HepG2 (cell line): ENCODE measurements around the gene MOK. TPM values are rescaled to one million over a fixed set of nuclear protein-coding genes. Genes with fewer than 3 reads are reported as not detected.

Experiments used
- MIER3 ChIP-seq: IDR thresholded peaks from 2 replicates; pipeline ENCODE4 v1.6.1; 2016; ENCODE audit warnings: missing compliant biosample characterization, borderline replicate concordance
- PHF8 ChIP-seq: sonication (generic); formaldehyde crosslinking; IDR thresholded peaks from 2 replicates; pipeline ENCODE4 v1.5.0; 2020; ENCODE audit warnings: missing genetic modification reagents
- SMC3 ChIP-seq: IDR thresholded peaks from 2 replicates; pipeline ENCODE4 v1.6.1; 2011; ENCODE audit warnings: low read length, improper control_type of control experiment
- TARDBP ChIP-seq: sonication (generic); formaldehyde crosslinking; IDR thresholded peaks from 2 replicates; pipeline ENCODE4 v1.8.0; 2022; ENCODE audit warnings: mild to moderate bottlenecking, missing genetic modification reagents
- TBX2 ChIP-seq: sonication (generic); formaldehyde crosslinking; IDR thresholded peaks from 2 replicates; pipeline ENCODE4 v1.5.0; 2020; ENCODE audit warnings: missing genetic modification reagents, mild to moderate bottlenecking, borderline replicate concordance
- ZNF468 ChIP-seq: sonication (generic); formaldehyde crosslinking; IDR thresholded peaks from 2 replicates; pipeline ENCODE4 v1.8.0; 2022; ENCODE audit warnings: mild to moderate bottlenecking, moderate library complexity, missing genetic modification reagents
- ZNF501 ChIP-seq: sonication (generic); formaldehyde crosslinking; IDR thresholded peaks from 2 replicates; pipeline ENCODE4 v1.5.1; 2020; ENCODE audit warnings: mild to moderate bottlenecking, moderate library complexity, missing genetic modification reagents
- polyA plus RNA-seq, 8 experiments: library from polyadenylated mRNA; depleted of rRNA in 3 of 8; stranded (reverse) in 7 of 8; unstranded in 1 of 8; fragments of >200 nt; fragmentation: Illumina TruSeq in 4 of 8; extraction: Trizol in 4 of 8; gene quantifications; 2 replicates each; pipeline versions ENCODE4 v1.2.1 to v1.2.3, GENCODE V29; 2011 to 2016; ENCODE audit warnings: low read depth in 4 of 8, missing spikeins in 1 of 8, mixed read lengths in 1 of 8; ENCODE audit not compliant: insufficient read depth in 1 of 8
- total RNA-seq, 5 experiments: library from RNA; depleted of rRNA; stranded (reverse); fragments of >200 nt; fragmentation: Illumina TruSeq; extraction: Trizol; gene quantifications; 2 replicates each; pipeline ENCODE4 v1.2.3, GENCODE V29; 2016; ENCODE audit warnings: low read depth in 1 of 5
- TF ChIP-seq, protein P1 (sequence below): sonication (generic); formaldehyde crosslinking; IDR thresholded peaks from 2 replicates; pipeline ENCODE4 v1.4.0; 2020; ENCODE audit warnings: missing genetic modification reagents
- TF ChIP-seq, protein P2 (sequence below): sonication (generic); formaldehyde crosslinking; IDR thresholded peaks from 2 replicates; pipeline ENCODE4 v1.4.0; 2020; ENCODE audit warnings: mild to moderate bottlenecking, missing genetic modification reagents
- TF ChIP-seq, protein P3 (sequence below): sonication (generic); formaldehyde crosslinking; IDR thresholded peaks from 2 replicates; pipeline ENCODE4 v1.8.1; 2023; ENCODE audit warnings: mild to moderate bottlenecking, missing genetic modification reagents
- TF ChIP-seq, protein P4 (sequence below): sonication (generic); formaldehyde crosslinking; IDR thresholded peaks from 2 replicates; pipeline ENCODE4 v1.5.1; 2020; ENCODE audit warnings: missing genetic modification reagents, mild to moderate bottlenecking, borderline replicate concordance
- TF ChIP-seq, protein P5 (sequence below): IDR thresholded peaks from 2 replicates; pipeline ENCODE4 v1.6.1; 2016; ENCODE audit warnings: low read depth, control low read depth
- TF ChIP-seq, protein P6 (sequence below): sonication (generic); formaldehyde crosslinking; IDR thresholded peaks from 2 replicates; pipeline ENCODE4 v1.5.1; 2020; ENCODE audit warnings: missing genetic modification reagents, mild to moderate bottlenecking, borderline replicate concordance
- TF ChIP-seq, protein P7 (sequence below), 2 experiments: IDR thresholded peaks; 2 replicates each; pipeline ENCODE4 v1.6.1; 2011 to 2012; ENCODE audit warnings: low read length in 2 of 2, borderline replicate concordance in 1 of 2, low read depth in 1 of 2, mild to moderate bottlenecking in 1 of 2, moderate library complexity in 1 of 2

MOK gene
- total and polyA plus RNA-seq, 2 of the 13 experiments (the other 11 are each of a cell fraction or from before 2014, with no cell fraction given): 15.3 to 16.9 TPM

DNA sequence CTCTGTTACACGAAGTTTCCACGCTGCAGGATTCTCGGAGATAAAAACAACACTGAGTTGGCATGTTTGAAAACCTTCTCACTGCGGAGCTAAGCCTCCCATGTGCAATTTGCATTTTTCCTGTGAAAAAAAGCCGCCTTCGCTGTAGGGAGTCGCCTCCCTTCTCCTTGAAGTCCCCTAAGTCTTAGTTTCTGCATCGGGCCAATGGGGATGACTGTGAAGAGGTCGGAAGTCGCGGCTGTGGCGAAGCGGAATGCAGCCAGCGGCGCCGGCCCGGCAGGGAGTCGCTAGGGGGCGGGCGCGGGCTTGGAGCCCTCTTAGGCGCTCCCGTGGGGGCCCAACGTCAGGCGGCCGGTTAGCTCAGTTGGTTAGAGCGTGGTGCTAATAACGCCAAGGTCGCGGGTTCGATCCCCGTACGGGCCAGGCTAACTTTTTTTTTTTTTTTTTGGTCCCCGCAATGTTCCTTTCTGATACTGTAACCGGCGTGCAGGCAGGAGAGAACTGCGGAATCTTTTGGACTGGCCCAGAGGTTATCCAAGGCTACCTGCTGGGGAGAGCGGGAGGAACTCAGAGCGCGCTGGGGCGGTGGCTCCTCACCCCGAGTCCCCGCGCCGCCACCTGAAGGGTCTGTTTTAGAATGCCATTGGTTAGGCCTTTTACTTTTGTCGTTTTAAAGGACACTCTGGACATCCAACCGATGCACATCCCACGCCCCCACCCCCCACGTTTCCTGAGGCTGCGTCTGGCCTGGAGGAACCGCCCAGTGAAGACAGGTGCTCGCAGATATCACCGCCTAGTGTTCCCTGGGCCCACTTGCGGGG, 12.0 kb upstream of the MOK start (continued):
- no peak for TF ChIP-seq SMC3
- TF ChIP-seq, protein P1, sequence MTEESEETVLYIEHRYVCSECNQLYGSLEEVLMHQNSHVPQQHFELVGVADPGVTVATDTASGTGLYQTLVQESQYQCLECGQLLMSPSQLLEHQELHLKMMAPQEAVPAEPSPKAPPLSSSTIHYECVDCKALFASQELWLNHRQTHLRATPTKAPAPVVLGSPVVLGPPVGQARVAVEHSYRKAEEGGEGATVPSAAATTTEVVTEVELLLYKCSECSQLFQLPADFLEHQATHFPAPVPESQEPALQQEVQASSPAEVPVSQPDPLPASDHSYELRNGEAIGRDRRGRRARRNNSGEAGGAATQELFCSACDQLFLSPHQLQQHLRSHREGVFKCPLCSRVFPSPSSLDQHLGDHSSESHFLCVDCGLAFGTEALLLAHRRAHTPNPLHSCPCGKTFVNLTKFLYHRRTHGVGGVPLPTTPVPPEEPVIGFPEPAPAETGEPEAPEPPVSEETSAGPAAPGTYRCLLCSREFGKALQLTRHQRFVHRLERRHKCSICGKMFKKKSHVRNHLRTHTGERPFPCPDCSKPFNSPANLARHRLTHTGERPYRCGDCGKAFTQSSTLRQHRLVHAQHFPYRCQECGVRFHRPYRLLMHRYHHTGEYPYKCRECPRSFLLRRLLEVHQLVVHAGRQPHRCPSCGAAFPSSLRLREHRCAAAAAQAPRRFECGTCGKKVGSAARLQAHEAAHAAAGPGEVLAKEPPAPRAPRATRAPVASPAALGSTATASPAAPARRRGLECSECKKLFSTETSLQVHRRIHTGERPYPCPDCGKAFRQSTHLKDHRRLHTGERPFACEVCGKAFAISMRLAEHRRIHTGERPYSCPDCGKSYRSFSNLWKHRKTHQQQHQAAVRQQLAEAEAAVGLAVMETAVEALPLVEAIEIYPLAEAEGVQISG (CRISPR knock-in tag): peak; percentile 63
- TF ChIP-seq, protein P2, sequence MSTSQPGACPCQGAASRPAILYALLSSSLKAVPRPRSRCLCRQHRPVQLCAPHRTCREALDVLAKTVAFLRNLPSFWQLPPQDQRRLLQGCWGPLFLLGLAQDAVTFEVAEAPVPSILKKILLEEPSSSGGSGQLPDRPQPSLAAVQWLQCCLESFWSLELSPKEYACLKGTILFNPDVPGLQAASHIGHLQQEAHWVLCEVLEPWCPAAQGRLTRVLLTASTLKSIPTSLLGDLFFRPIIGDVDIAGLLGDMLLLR (CRISPR knock-in tag): peak; percentile 35; the same call in 1 of the 2 replicates
- TF ChIP-seq, protein P3, sequence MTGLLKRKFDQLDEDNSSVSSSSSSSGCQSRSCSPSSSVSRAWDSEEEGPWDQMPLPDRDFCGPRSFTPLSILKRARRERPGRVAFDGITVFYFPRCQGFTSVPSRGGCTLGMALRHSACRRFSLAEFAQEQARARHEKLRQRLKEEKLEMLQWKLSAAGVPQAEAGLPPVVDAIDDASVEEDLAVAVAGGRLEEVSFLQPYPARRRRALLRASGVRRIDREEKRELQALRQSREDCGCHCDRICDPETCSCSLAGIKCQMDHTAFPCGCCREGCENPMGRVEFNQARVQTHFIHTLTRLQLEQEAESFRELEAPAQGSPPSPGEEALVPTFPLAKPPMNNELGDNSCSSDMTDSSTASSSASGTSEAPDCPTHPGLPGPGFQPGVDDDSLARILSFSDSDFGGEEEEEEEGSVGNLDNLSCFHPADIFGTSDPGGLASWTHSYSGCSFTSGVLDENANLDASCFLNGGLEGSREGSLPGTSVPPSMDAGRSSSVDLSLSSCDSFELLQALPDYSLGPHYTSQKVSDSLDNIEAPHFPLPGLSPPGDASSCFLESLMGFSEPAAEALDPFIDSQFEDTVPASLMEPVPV: peak; percentile 17; the same call in 1 of the 2 replicates
- TF ChIP-seq TARDBP: no peak
- TF ChIP-seq, protein P4, sequence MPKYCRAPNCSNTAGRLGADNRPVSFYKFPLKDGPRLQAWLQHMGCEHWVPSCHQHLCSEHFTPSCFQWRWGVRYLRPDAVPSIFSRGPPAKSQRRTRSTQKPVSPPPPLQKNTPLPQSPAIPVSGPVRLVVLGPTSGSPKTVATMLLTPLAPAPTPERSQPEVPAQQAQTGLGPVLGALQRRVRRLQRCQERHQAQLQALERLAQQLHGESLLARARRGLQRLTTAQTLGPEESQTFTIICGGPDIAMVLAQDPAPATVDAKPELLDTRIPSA (CRISPR knock-in tag): peak; percentile 97; the same call in 1 of the 2 replicates
- peak; percentile 78 for TF ChIP-seq TBX2 (CRISPR knock-in tag)
- TF ChIP-seq MIER3 (CRISPR knock-in tag): peak; percentile 74; the same call in 1 of the 2 replicates
- TF ChIP-seq, protein P5, sequence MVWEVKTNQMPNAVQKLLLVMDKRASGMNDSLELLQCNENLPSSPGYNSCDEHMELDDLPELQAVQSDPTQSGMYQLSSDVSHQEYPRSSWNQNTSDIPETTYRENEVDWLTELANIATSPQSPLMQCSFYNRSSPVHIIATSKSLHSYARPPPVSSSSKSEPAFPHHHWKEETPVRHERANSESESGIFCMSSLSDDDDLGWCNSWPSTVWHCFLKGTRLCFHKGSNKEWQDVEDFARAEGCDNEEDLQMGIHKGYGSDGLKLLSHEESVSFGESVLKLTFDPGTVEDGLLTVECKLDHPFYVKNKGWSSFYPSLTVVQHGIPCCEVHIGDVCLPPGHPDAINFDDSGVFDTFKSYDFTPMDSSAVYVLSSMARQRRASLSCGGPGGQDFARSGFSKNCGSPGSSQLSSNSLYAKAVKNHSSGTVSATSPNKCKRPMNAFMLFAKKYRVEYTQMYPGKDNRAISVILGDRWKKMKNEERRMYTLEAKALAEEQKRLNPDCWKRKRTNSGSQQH (CRISPR knock-in tag): no peak
- peak; percentile 95 for TF ChIP-seq ZNF501
- TF ChIP-seq ZNF468 (CRISPR knock-in tag): no peak
- TF ChIP-seq, protein P6, sequence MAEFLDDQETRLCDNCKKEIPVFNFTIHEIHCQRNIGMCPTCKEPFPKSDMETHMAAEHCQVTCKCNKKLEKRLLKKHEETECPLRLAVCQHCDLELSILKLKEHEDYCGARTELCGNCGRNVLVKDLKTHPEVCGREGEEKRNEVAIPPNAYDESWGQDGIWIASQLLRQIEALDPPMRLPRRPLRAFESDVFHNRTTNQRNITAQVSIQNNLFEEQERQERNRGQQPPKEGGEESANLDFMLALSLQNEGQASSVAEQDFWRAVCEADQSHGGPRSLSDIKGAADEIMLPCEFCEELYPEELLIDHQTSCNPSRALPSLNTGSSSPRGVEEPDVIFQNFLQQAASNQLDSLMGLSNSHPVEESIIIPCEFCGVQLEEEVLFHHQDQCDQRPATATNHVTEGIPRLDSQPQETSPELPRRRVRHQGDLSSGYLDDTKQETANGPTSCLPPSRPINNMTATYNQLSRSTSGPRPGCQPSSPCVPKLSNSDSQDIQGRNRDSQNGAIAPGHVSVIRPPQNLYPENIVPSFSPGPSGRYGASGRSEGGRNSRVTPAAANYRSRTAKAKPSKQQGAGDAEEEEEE (CRISPR knock-in tag): no peak
- TF ChIP-seq PHF8 (CRISPR knock-in tag): peak; percentile 65
- TF ChIP-seq, protein P7, sequence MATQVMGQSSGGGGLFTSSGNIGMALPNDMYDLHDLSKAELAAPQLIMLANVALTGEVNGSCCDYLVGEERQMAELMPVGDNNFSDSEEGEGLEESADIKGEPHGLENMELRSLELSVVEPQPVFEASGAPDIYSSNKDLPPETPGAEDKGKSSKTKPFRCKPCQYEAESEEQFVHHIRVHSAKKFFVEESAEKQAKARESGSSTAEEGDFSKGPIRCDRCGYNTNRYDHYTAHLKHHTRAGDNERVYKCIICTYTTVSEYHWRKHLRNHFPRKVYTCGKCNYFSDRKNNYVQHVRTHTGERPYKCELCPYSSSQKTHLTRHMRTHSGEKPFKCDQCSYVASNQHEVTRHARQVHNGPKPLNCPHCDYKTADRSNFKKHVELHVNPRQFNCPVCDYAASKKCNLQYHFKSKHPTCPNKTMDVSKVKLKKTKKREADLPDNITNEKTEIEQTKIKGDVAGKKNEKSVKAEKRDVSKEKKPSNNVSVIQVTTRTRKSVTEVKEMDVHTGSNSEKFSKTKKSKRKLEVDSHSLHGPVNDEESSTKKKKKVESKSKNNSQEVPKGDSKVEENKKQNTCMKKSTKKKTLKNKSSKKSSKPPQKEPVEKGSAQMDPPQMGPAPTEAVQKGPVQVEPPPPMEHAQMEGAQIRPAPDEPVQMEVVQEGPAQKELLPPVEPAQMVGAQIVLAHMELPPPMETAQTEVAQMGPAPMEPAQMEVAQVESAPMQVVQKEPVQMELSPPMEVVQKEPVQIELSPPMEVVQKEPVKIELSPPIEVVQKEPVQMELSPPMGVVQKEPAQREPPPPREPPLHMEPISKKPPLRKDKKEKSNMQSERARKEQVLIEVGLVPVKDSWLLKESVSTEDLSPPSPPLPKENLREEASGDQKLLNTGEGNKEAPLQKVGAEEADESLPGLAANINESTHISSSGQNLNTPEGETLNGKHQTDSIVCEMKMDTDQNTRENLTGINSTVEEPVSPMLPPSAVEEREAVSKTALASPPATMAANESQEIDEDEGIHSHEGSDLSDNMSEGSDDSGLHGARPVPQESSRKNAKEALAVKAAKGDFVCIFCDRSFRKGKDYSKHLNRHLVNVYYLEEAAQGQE (IDR thresholded peaks at IDR 0.05; ENCODE audit: borderline replicate concordance in 1 of 2, low read depth in 1 of 2, low read length in 2 of 2): no peak
